OCI-LY1 (cell line): ENCODE measurements around the gene HIVEP2.

Source experiments
- CTCF ChIP-seq: fragments of 200-600 bp; sonication (generic), shearing (Covaris generic); IDR thresholded peaks from 2 replicates; pipeline ENCODE4 v1.5.1; 2017; ENCODE audit warnings: mild to moderate bottlenecking, antibody characterized with exemption, low read length, moderate library complexity, mixed read lengths
- EZH2 ChIP-seq: fragments of 200-600 bp; sonication (generic), shearing (Covaris generic); IDR thresholded peaks from 2 replicates; pipeline ENCODE4 v1.8.0; 2017; ENCODE audit warnings: borderline replicate concordance, mixed run types, mild to moderate bottlenecking, antibody characterized with exemption, low read length, moderate library complexity, mixed read lengths

GRCh38 chr6:142886431-142887170, 58.4 kb downstream of the HIVEP2 start:
- TF ChIP-seq CTCF (peak; percentile 69), EZH2 (no peak)
